HCT116 (cell line): Measurements from ENCODE around the gene ANTKMT. TPM values are rescaled to one million over a fixed set of nuclear protein-coding genes. Genes with fewer than 3 reads are reported as not detected.
A peak's percentile ranks its signal among the peaks of the same experiment; 100 is the strongest.

Experiments
- ATAC-seq: fragments of 200-7000 bp; cut with Tn5 transposase; 2 replicates; pipeline ENCODE4 v1.9.1; 2020; ENCODE audit warnings: mild to moderate bottlenecking, moderate library complexity
- BruUV-seq: library from RNA; stranded (reverse); fragments of 400-500 nt; replicated peaks from 2 replicates; lab custom pipeline; 2021; lab: Mats Ljungman, UMichigan
- CTCF ChIA-PET: fragments of 300-600 bp; sonication (Branson Sonifier 250); formaldehyde crosslinking; loops from one replicate; lab custom pipeline; 2021; ENCODE audit warnings: antibody characterized with exemption; lab: Charles Lee
- POLR2A ChIA-PET: fragments of 300-600, 350-600 bp; sonication (Branson Sonifier 250); formaldehyde crosslinking; loops from one replicate; lab custom pipeline; 2021; ENCODE audit warnings: antibody characterized with exemption; lab: Charles Lee
- RAD21 ChIA-PET, 2 experiments: fragments of 300-600 bp; sonication (Branson Sonifier 250); formaldehyde crosslinking; loops; one replicate each; lab custom pipeline; 2023; ENCODE audit warnings: low total read pairs in 2 of 2; ENCODE audit not compliant: uncharacterized antibody in 2 of 2, unreplicated experiment in 2 of 2, low non-redundant PET in 1 of 2; lab: Charles Lee
- DNase-seq: peaks from one replicate; pipeline ENCODE4 v3.0.0-alpha.2; 2010; ENCODE audit warnings: low read depth, low spot score
- H2AFZ ChIP-seq: fragments of 200-600 bp; shearing (Covaris generic), sonication (generic); 2 replicates; pipeline ENCODE4 v1.6.1; 2017; ENCODE audit warnings: low read depth, mixed run types, mixed read lengths, antibody characterized with exemption, low read length; ENCODE audit not compliant: poor library complexity, severe bottlenecking
- H3K27ac ChIP-seq: 2 replicates; pipeline ENCODE4 v1.5.1; 2012; ENCODE audit warnings: low read depth, low read length
- H3K27me3 ChIP-seq: fragments of 200-600 bp; sonication (generic); 2 replicates; pipeline ENCODE4 v1.6.1; 2016; ENCODE audit warnings: mixed run types, low read length, mixed read lengths; ENCODE audit not compliant: insufficient read depth
- H3K36me3 ChIP-seq, 2 experiments: fragments of 200-500 bp in 1 of 2; fragments of 200-600 bp in 1 of 2; sonication (Bioruptor generic) in 1 of 2; sonication (generic) in 1 of 2; 2 replicates each; pipeline versions ENCODE4 v1.5.1 to v1.6.1; 2014 to 2016; ENCODE audit warnings: low read length in 2 of 2, inconsistent platforms in 1 of 2, mixed read lengths in 1 of 2, mixed run types in 1 of 2; ENCODE audit not compliant: insufficient read depth in 2 of 2, control insufficient read depth in 1 of 2
- H3K4me1 ChIP-seq, 2 experiments: fragments of 200-600 bp in 1 of 2; sonication (generic) in 1 of 2; 2 replicates each; pipeline versions ENCODE4 v1.5.1 to v1.6.1; 2012 to 2017; ENCODE audit warnings: low read length in 2 of 2, inconsistent platforms in 1 of 2, mild to moderate bottlenecking in 1 of 2, mixed read lengths in 1 of 2, mixed run types in 1 of 2, moderate library complexity in 1 of 2; ENCODE audit not compliant: insufficient read depth in 2 of 2, control insufficient read depth in 1 of 2
- H3K4me2 ChIP-seq: fragments of 200-600 bp; sonication (generic); 2 replicates; pipeline ENCODE4 v1.6.1; 2017; ENCODE audit warnings: mixed run types, low read length, mixed read lengths
- H3K4me3 ChIP-seq, 2 experiments: fragments of 200-600 bp in 1 of 2; sonication (generic) in 1 of 2; replicated peaks in 1 of 2; 2 replicates each; pipeline ENCODE4 v1.5.1; 2011 to 2016; ENCODE audit warnings: low read length in 2 of 2, control low read depth in 1 of 2, low read depth in 1 of 2, mild to moderate bottlenecking in 1 of 2, mixed read lengths in 1 of 2, mixed run types in 1 of 2
- H3K79me2 ChIP-seq: fragments of 200-600 bp; sonication (generic); 2 replicates; pipeline ENCODE4 v1.6.1; 2017; ENCODE audit warnings: mild to moderate bottlenecking, mixed run types, low read length, moderate library complexity, mixed read lengths; ENCODE audit not compliant: insufficient read depth
- H3K9ac ChIP-seq: fragments of 200-600 bp; sonication (generic); 2 replicates; pipeline ENCODE4 v1.6.1; 2016; ENCODE audit warnings: low read length, mixed read lengths
- H3K9me2 ChIP-seq: fragments of 200-600 bp; sonication (generic), shearing (Covaris generic); 2 replicates; pipeline ENCODE4 v1.6.1; 2017; ENCODE audit warnings: mixed run types, mild to moderate bottlenecking, moderate library complexity; ENCODE audit not compliant: insufficient read depth
- H3K9me3 ChIP-seq, 2 experiments: fragments of 200-500 bp in 1 of 2; fragments of 200-600 bp in 1 of 2; sonication (Bioruptor generic) in 1 of 2; sonication (generic) in 1 of 2; 2 replicates each; pipeline ENCODE4 v1.6.1; 2014 to 2017; ENCODE audit warnings: low read length in 2 of 2, mixed read lengths in 2 of 2, inconsistent platforms in 1 of 2, low read depth in 1 of 2, mild to moderate bottlenecking in 1 of 2, mixed run types in 1 of 2, moderate library complexity in 1 of 2; ENCODE audit not compliant: control insufficient read depth in 1 of 2, insufficient read depth in 1 of 2
- H4K20me1 ChIP-seq: fragments of 200-600 bp; sonication (generic), shearing (Covaris generic); 2 replicates; pipeline ENCODE4 v1.6.1; 2017; ENCODE audit warnings: mixed run types, mild to moderate bottlenecking, moderate library complexity; ENCODE audit not compliant: insufficient read depth
- ATF3 ChIP-seq: IDR thresholded peaks from 2 replicates; pipeline ENCODE4 v1.6.1; 2012
- CBX3 ChIP-seq: IDR thresholded peaks from 2 replicates; pipeline ENCODE4 v1.6.1; 2012; ENCODE audit warnings: low read depth
- CTCF ChIP-seq, 3 experiments: fragments of 200-600 bp in 1 of 3; sonication (generic) in 1 of 3; IDR thresholded peaks in 2 of 3; conservative IDR thresholded peaks in 1 of 3; 2 replicates each; pipeline ENCODE4 v1.5.1; 2012 to 2017; ENCODE audit warnings: low read depth in 2 of 3, low read length in 2 of 3, antibody characterized with exemption in 1 of 3, borderline replicate concordance in 1 of 3, control low read depth in 1 of 3, mild to moderate bottlenecking in 1 of 3, mixed read lengths in 1 of 3, mixed run types in 1 of 3, moderate library complexity in 1 of 3; ENCODE audit not compliant: insufficient read depth in 1 of 3
- RAD21 ChIP-seq: IDR thresholded peaks from 2 replicates; pipeline ENCODE4 v1.6.1; 2012; ENCODE audit warnings: low read depth, mild to moderate bottlenecking
- YY1 ChIP-seq: IDR thresholded peaks from 2 replicates; pipeline ENCODE4 v1.6.1; 2011; ENCODE audit warnings: low read length, low read depth, moderate library complexity, mild to moderate bottlenecking; ENCODE audit not compliant: insufficient replicate concordance; ENCODE audit errors: extremely low read depth
- intact Hi-C: fragments of 100-400 bp; cut with micrococcal nuclease; formaldehyde crosslinking; loops from 2 replicates; pipeline ENCODE4 v1.10.0; 2022
- total RNA-seq: library from RNA; stranded (reverse); gene quantifications from one replicate; pipeline ENCODE4 v1.2.1, GENCODE V29; 2021; ENCODE audit not compliant: unreplicated experiment

The ANTKMT gene
- total RNA-seq, 1 experiment from 2014 or later: 65.4 TPM

- H3K36me3 ChIP-seq: no peaks in the 10 kb centered on the region
- intact Hi-C loops: loop anchor here (5.0 kb wide), 2 partner anchors 167 to 347 kb away; no protein-coding TSS in a partner anchor
- H4K20me1 ChIP-seq: no peaks in the 10 kb centered on the region
- no peak overlapping the region for H3K27ac ChIP-seq
- H3K27me3 ChIP-seq: no peaks in the 10 kb centered on the region
- H3K4me2 ChIP-seq: peak overlapping the region; percentile 17; the same call in 1 of the 2 replicates
- H3K4me1 ChIP-seq: peaks cover 17 to 54% of the 10 kb centered on the region in 2 experiments
- H3K9me2 ChIP-seq: no peaks in the 10 kb centered on the region
- TF ChIP-seq CBX3 (no peak), CTCF (IDR thresholded peaks at IDR 0.05 in 2 of 3, conservative IDR thresholded peaks at IDR 0.05 in 1 of 3; ENCODE audit: borderline replicate concordance in 1 of 3, insufficient read depth in 1 of 3, low read depth in 2 of 3, low read length in 2 of 3) (0 out of 6 replicates have a peak, but pooled peaks of 1 of the 3 experiments have one; percentile 11)
- no peak for DNase-seq
- H2AFZ ChIP-seq: no peak overlapping the region
- no peaks in the 10 kb centered on the region for H3K9me3 ChIP-seq
- BruUV-seq: no TSS peak
- H3K4me3 ChIP-seq: no peak overlapping the region
- CTCF ChIA-PET: interaction anchor here (1.5 kb wide), 1 partner anchor 18 kb away, joined by 3 read pairs; no protein-coding TSS in a partner anchor
- no peak for ATAC-seq
- RAD21 ChIA-PET: no interaction called here
- no peak overlapping the region for H3K9ac ChIP-seq
- H3K79me2 ChIP-seq: peaks cover 2% of the 10 kb centered on the region
- POLR2A ChIA-PET: no interaction called here
Measured at GRCh38 chr16:709566-710499, 11.1 kb upstream of the ANTKMT start.

GRCh38 chr16:710500-711075, 10.4 kb upstream of the ANTKMT start:
- Histone ChIP-seq H3K79me2 (no peaks in the 10 kb centered on the region), H3K9me3 (no peaks in the 10 kb centered on the region), H3K9ac (no peak overlapping the region), H2AFZ (no peak overlapping the region), H3K4me1 (peaks cover 17 to 54% of the 10 kb centered on the region in 2 experiments), H3K27ac (no peak overlapping the region), H3K9me2 (no peaks in the 10 kb centered on the region), H3K4me2 (no peak overlapping the region), H3K36me3 (no peaks in the 10 kb centered on the region), H3K27me3 (no peaks in the 10 kb centered on the region), H3K4me3 (no peak overlapping the region), H4K20me1 (no peaks in the 10 kb centered on the region)
- RAD21 ChIA-PET: no interaction called here
- DNase-seq (no peak), ATAC-seq (no peak)
- no TSS peak for BruUV-seq
- intact Hi-C loops: loop anchor here (5.0 kb wide), 2 partner anchors 167 to 347 kb away; no protein-coding TSS in a partner anchor
- POLR2A ChIA-PET: no interaction called here
- no peak for TF ChIP-seq ATF3
- TF ChIP-seq YY1: no peak
- no peak for TF ChIP-seq RAD21
- CTCF ChIA-PET: interaction anchor here (1.5 kb wide), 1 partner anchor 18 kb away, joined by 3 read pairs; no protein-coding TSS in a partner anchor
